ENCODE results near the gene NEK10.

The NEK10 gene

GRCh38 chr3:27202959-27203358, 166.2 kb downstream of the NEK10 start:
- no peaks in the 10 kb centered on the region for H3K27me3 ChIP-seq (ENCODE audit: insufficient read depth, low read length)
- H3K36me3 ChIP-seq (ENCODE audit: insufficient read depth, low read length), result no peaks in the 10 kb centered on the region
- H3F3A ChIP-seq (ENCODE audit: insufficient read depth, low read length), result no peaks in the 10 kb centered on the region
- no peaks in the 10 kb centered on the region for H3K9me3 ChIP-seq (ENCODE audit: low read length)
- no peak overlapping the region for H3K9ac ChIP-seq (ENCODE audit: low read length)
- H3K4me1 ChIP-seq (ENCODE audit: insufficient read depth, low read length, severe bottlenecking), result no peaks in the 10 kb centered on the region
- no peak overlapping the region for H2AFZ ChIP-seq (ENCODE audit: low read length)
- H3K4me2 ChIP-seq (ENCODE audit: low read length), result no peak overlapping the region
- H3K79me2 ChIP-seq (ENCODE audit: insufficient read depth, low read length), result no peaks in the 10 kb centered on the region
- TF ChIP-seq EZH2 (IDR thresholded peaks at IDR 0.05; ENCODE audit: borderline replicate concordance, low read length), result no peak
- TF ChIP-seq CTCF (IDR thresholded peaks at IDR 0.05; ENCODE audit: low read length), result no peak
- no peaks in the 10 kb centered on the region for H4K20me1 ChIP-seq (ENCODE audit: insufficient read depth, low read length)
- no peak overlapping the region for H3K27ac ChIP-seq (ENCODE audit: low read depth, low read length, poor library complexity, severe bottlenecking)
- H3K4me3 ChIP-seq (ENCODE audit: low read depth, low read length, poor library complexity, severe bottlenecking), result no peak overlapping the region
- no peaks in the 10 kb centered on the region for H3K9me2 ChIP-seq (ENCODE audit: low read depth, low read length)

GRCh38 chr3:27201492-27201891, 167.7 kb downstream of the NEK10 start:
- no peaks in the 10 kb centered on the region for H3K4me1 ChIP-seq (ENCODE audit: insufficient read depth, low read length, severe bottlenecking)
- H3K9me3 ChIP-seq (ENCODE audit: low read length), result no peaks in the 10 kb centered on the region
- no peak for TF ChIP-seq EZH2 (IDR thresholded peaks at IDR 0.05; ENCODE audit: borderline replicate concordance, low read length)
- no peak for TF ChIP-seq CTCF (IDR thresholded peaks at IDR 0.05; ENCODE audit: low read length)
- H3K27ac ChIP-seq (ENCODE audit: low read depth, low read length, poor library complexity, severe bottlenecking), result no peak overlapping the region
- no peaks in the 10 kb centered on the region for H3K79me2 ChIP-seq (ENCODE audit: insufficient read depth, low read length)
- no peak overlapping the region for H3K9ac ChIP-seq (ENCODE audit: low read length)
- H3K27me3 ChIP-seq (ENCODE audit: insufficient read depth, low read length), result no peaks in the 10 kb centered on the region
- H2AFZ ChIP-seq (ENCODE audit: low read length), result no peak overlapping the region
- no peaks in the 10 kb centered on the region for H4K20me1 ChIP-seq (ENCODE audit: insufficient read depth, low read length)
- no peaks in the 10 kb centered on the region for H3F3A ChIP-seq (ENCODE audit: insufficient read depth, low read length)
- H3K36me3 ChIP-seq (ENCODE audit: insufficient read depth, low read length), result no peaks in the 10 kb centered on the region
- H3K4me3 ChIP-seq (ENCODE audit: low read depth, low read length, poor library complexity, severe bottlenecking), result no peak overlapping the region
- no peak overlapping the region for H3K4me2 ChIP-seq (ENCODE audit: low read length)
- no peaks in the 10 kb centered on the region for H3K9me2 ChIP-seq (ENCODE audit: low read depth, low read length)

GRCh38 chr3:27200721-27201489, 168.3 kb downstream of the NEK10 start:
- Histone ChIP-seq H4K20me1 (ENCODE audit: insufficient read depth, low read length) (no peaks in the 10 kb centered on the region), H3K27me3 (ENCODE audit: insufficient read depth, low read length) (no peaks in the 10 kb centered on the region), H3K27ac (ENCODE audit: low read depth, low read length, poor library complexity, severe bottlenecking) (no peak overlapping the region), H3K9ac (ENCODE audit: low read length) (no peak overlapping the region), H3K4me1 (ENCODE audit: insufficient read depth, low read length, severe bottlenecking) (no peaks in the 10 kb centered on the region), H3F3A (ENCODE audit: insufficient read depth, low read length) (no peaks in the 10 kb centered on the region), H2AFZ (ENCODE audit: low read length) (no peak overlapping the region), H3K4me2 (ENCODE audit: low read length) (no peak overlapping the region), H3K9me2 (ENCODE audit: low read depth, low read length) (no peaks in the 10 kb centered on the region), H3K36me3 (ENCODE audit: insufficient read depth, low read length) (no peaks in the 10 kb centered on the region), H3K9me3 (ENCODE audit: low read length) (no peaks in the 10 kb centered on the region), H3K4me3 (ENCODE audit: low read depth, low read length, poor library complexity, severe bottlenecking) (no peak overlapping the region), H3K79me2 (ENCODE audit: insufficient read depth, low read length) (no peaks in the 10 kb centered on the region)
- no peak for TF ChIP-seq EZH2 (IDR thresholded peaks at IDR 0.05; ENCODE audit: borderline replicate concordance, low read length)
- no peak for TF ChIP-seq CTCF (IDR thresholded peaks at IDR 0.05; ENCODE audit: low read length)
